Measurements from ENCODE around the gene SRM.
"Not testable (repeated sequence)": the region's sequence is repeated elsewhere in the genome, so short reads cannot be mapped to it uniquely, and the experiment has no call there.

SRM gene

DNA sequence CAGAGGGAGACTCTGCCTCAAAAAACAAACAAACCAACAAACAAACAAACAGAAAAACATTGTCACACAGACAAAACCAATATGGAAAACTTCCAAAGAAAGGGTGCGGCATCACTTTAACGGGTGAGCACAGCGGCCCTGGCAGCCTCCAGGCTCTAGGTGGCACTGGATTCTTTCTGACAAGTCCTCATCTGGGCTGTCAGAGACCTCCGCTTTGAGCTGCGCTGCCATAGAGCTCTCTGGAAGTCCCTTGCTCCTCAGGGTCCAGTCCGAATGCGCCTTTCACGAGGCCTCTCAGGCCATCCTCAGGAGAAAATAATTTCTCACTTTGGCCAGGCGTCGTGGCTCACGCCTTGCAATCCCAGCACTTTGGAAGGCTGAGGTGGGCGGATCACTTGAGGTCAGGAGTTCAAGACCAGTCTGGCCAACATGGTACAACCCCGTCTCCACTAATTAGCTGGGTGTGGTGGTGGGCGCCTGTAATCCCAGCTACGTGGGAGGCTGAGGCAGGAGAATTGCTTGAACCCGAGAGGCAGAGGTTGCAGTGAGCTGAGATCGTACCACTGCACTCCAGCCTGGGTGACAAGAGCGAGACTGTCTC is 4.2 kb upstream of the SRM start:
- TF ChIP-seq, protein P1, sequence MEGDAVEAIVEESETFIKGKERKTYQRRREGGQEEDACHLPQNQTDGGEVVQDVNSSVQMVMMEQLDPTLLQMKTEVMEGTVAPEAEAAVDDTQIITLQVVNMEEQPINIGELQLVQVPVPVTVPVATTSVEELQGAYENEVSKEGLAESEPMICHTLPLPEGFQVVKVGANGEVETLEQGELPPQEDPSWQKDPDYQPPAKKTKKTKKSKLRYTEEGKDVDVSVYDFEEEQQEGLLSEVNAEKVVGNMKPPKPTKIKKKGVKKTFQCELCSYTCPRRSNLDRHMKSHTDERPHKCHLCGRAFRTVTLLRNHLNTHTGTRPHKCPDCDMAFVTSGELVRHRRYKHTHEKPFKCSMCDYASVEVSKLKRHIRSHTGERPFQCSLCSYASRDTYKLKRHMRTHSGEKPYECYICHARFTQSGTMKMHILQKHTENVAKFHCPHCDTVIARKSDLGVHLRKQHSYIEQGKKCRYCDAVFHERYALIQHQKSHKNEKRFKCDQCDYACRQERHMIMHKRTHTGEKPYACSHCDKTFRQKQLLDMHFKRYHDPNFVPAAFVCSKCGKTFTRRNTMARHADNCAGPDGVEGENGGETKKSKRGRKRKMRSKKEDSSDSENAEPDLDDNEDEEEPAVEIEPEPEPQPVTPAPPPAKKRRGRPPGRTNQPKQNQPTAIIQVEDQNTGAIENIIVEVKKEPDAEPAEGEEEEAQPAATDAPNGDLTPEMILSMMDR (IDR thresholded peaks at IDR 0.05; ENCODE audit: low read depth, low read length) = peak; percentile 2
- in situ Hi-C loops (cut with HindIII; ENCODE audit: low sequenced_read_pairs); DNase-seq (ENCODE audit: low read depth, low spot score); H3K4me3 ChIP-seq (ENCODE audit: low read depth, low read length): not testable (repeated sequence)

DNA sequence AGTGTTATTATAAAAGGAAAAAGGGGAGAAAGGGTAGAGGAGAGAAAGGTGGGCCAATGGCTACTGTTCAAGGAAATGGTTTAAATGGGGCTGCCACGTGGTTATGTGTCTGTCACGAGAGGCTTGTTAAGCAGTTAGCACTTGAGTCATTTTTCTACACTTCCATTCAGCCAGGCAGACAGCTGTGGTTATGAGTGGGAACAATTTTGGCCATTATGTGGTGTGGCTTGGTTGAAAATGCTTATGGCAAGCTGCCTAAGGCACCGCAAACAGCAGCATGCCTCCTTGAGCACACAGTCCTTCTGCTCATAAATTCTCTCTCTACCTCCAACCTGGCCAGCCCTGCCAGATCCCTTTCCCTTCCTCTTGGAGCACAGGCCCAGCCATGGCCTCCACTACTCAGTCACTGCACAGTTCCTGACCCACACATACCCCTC is 3.2 kb upstream of the SRM start:
- peak; percentile 84 for DNase-seq (ENCODE audit: low read depth, low spot score)
- in situ Hi-C loops (cut with HindIII; ENCODE audit: low sequenced_read_pairs) = no loop called here
- TF ChIP-seq, protein P1 (IDR thresholded peaks at IDR 0.05; ENCODE audit: low read depth, low read length) = no peak
- no peak overlapping the region for H3K4me3 ChIP-seq (ENCODE audit: low read depth, low read length)

DNA sequence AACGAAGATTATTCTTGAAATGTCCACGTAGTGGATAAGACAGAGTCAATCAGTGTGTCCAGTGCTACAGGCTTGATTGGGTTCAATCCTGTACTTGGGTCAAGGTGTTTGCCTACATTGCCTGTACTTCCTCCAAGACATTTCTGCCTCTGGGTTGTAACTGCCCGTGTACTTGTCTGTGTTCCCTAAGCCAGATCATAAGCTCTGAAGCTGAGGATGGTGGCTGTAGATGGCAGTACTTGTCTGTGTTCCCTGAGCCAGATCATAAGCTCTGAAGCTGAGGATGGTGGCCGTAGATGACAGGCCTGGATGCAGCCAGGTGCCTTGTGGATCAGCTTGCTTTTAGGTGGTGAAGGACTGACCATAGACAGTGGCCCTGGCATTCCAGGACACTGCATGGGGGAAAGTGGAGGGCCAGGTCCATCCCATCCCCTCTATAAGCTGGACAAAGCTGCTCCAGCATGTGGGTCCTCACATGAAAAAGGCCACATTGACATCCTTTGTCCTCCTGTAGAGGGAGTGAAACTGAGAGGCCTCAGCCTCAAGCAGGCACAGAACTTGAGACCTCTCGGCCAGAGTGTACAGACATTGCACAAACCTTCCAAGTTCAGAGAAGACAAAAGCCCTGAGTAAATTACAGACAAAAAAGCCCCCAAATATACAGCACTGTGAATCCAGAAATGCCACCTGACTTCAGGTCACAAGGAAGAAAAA is 2.0 kb upstream of the SRM start:
- TF ChIP-seq, protein P1 (IDR thresholded peaks at IDR 0.05; ENCODE audit: low read depth, low read length) = no peak
- no peak for DNase-seq (ENCODE audit: low read depth, low spot score)
- in situ Hi-C loops (cut with HindIII; ENCODE audit: low sequenced_read_pairs) = no loop called here
- no peak overlapping the region for H3K4me3 ChIP-seq (ENCODE audit: low read depth, low read length)

DNA sequence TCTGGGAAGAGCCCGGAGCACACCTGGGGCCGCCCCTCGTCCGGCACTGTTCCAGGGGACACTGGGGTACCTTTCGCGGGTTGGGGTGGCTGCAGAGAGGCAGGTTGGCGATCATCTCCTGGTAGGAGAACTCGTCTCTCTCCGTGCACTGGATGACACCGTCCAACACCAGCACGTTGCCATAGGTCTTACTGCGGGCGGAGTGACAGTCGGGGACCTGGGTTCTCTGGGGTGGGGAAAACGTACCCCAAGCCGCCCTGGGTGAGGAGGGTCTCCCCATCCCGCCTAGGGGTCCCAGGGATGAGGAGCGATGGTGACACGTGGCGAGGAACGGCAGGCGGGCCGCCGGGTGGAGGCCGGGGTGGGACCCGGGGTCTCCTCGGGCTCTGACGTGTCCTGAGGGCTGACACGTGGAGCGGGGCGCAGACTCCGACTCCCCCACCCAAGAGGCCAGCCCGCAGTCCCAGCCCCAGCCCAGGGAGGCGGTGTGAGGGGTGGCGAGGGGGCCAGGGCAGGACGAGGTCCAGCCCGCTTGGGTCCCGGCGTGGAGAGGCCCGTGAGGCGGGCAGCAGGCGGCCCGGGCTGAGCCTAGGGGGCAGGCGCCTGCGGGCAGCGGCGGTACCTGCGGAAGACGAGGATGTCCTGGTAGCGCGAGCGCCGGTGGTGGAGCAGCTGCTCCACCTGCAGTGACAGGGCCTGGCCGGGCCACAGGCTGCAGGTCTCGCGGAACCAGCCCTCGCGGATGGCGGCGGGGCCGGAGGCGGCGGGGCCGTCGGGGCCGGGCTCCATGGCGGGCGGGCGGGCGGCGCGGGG is 457 bp downstream of the SRM start:
- TF ChIP-seq, protein P1 (IDR thresholded peaks at IDR 0.05; ENCODE audit: low read depth, low read length) = no peak
- no peak for DNase-seq (ENCODE audit: low read depth, low spot score)
- peak overlapping the region; percentile 73 for H3K4me3 ChIP-seq (ENCODE audit: low read depth, low read length)
- in situ Hi-C loops (cut with HindIII; ENCODE audit: low sequenced_read_pairs) = no loop called here

DNA sequence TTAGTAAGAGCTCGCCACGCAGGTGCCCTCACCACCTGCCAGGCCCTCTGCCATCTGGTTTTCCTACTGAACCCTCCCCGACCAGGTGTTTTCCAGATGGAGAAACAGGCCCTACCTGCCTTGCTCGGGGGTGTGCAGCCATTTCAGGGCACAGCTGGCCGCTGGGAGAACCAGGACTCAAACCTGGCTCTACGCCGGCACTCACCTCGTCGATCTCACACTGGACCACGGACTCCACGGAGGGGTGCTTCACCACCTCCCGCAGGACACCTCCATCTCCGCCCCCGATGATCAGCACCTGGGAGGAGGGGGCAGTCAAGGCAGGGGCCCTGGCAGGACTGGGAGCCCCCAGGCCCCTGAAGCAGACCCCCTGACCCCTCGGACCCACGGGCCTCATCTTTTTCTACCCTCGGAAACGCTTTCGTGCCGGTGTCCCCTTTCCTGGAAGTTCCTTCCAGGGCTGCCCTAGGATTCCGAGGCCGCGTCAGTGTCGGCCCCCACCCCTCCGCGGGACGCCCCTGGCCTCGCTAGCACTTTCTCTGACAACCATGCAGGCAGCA is 1.1 kb downstream of the SRM start:
- DNase-seq (ENCODE audit: low read depth, low spot score) = no peak
- H3K4me3 ChIP-seq (ENCODE audit: low read depth, low read length) = peak overlapping the region; percentile 73
- TF ChIP-seq, protein P1 (IDR thresholded peaks at IDR 0.05; ENCODE audit: low read depth, low read length) = no peak
- in situ Hi-C loops (cut with HindIII; ENCODE audit: low sequenced_read_pairs) = no loop called here

- in situ Hi-C loops (cut with HindIII; ENCODE audit: low sequenced_read_pairs) = no loop called here
- no peak for DNase-seq (ENCODE audit: low read depth, low spot score)
Measured at GRCh38 chr1:11058026-11058425, 1.8 kb downstream of the SRM start.

More at GRCh38 chr1:11058026-11058425, 1.8 kb downstream of the SRM start:
- no peak overlapping the region for H3K4me3 ChIP-seq (ENCODE audit: low read depth, low read length)
- TF ChIP-seq, protein P1 (IDR thresholded peaks at IDR 0.05; ENCODE audit: low read depth, low read length) = no peak

Measured in astrocyte of the spinal cord (primary cell).